Dendritic cell treated with granulocyte-macrophage colony-stimulating factor and Interleukin-4, amounts not matched to agents 40 ng/mL and 50 ng/mL, for 4 days (primary cell): ENCODE data around the gene HPS1.
A peak's percentile ranks its signal among the peaks of the same experiment; 100 is the strongest.

Experiments
- H3K27ac Mint-ChIP-seq: one replicate; pipeline ENCODE4 v1.8.0; 2022; ENCODE audit warnings: mild to moderate bottlenecking, mixed read lengths
- H3K27me3 Mint-ChIP-seq: one replicate; pipeline ENCODE4 v1.8.0; 2022; ENCODE audit warnings: mild to moderate bottlenecking, mixed read lengths
- H3K36me3 Mint-ChIP-seq: one replicate; pipeline ENCODE4 v1.8.0; 2022; ENCODE audit warnings: low read depth, mixed read lengths
- H3K4me1 Mint-ChIP-seq: one replicate; pipeline ENCODE4 v1.8.0; 2022; ENCODE audit warnings: low read depth, mixed read lengths
- H3K4me3 Mint-ChIP-seq: one replicate; pipeline ENCODE4 v1.8.0; 2022; ENCODE audit warnings: mild to moderate bottlenecking, moderate library complexity, mixed read lengths
- H3K9me3 Mint-ChIP-seq: one replicate; pipeline ENCODE4 v1.8.0; 2022; ENCODE audit warnings: mixed read lengths
- intact Hi-C: fragments of 100-400 bp; cut with micrococcal nuclease; formaldehyde crosslinking; loops from one replicate; pipeline ENCODE4 v1.15.0; 2022

HPS1 gene

DNA sequence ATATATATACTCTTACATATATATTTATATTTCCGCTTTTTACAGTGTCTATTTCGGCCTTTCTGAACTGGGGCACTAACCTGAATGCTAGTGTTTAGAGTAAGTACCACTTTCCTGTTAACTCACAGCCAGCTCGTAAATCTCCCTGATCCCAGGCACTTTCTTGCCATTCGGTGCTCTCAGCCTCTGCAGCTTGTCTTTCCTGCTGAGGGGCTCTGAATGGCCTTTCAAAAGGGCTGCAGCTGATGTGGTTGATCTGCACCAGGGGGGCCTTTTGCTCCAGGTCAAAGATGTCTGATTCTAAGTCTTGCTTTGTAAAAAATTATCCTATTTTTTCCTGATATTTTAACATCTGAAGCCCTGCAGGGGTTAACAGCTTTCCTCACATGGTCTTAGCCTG, 25.5 kb upstream of the HPS1 start:
- Mint-ChIP-seq H3K4me3 (no peak overlapping the region), H3K4me1 (peaks cover 18% of the 10 kb centered on the region), H3K27ac (no peak overlapping the region), H3K36me3 (no peaks in the 10 kb centered on the region), H3K27me3 (peaks cover 29% of the 10 kb centered on the region), H3K9me3 (no peaks in the 10 kb centered on the region)
- intact Hi-C loops: no loop called here

DNA sequence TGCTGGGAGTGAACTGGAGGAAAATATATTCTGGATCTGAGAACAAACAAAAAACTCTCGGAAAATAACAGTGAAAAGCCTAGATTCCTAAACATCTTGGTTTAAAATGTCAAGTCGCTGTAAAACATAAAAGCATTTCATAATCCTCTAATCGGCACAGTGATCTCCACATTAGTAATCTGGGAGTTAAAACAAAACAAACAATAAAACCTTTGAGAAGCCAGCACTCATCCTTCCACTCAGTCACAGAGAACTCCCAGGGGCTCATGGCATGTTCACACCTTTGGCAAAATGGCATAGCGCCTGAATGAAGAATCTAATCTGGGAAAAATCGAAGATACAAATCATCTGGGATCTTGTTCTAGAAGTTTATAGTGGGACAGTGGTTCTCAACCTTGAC, 24.1 kb upstream of the HPS1 start:
- H3K27ac Mint-ChIP-seq: no peak overlapping the region
- H3K4me3 Mint-ChIP-seq: no peak overlapping the region
- peaks cover 20% of the 10 kb centered on the region for H3K4me1 Mint-ChIP-seq
- H3K36me3 Mint-ChIP-seq: no peaks in the 10 kb centered on the region
- no peaks in the 10 kb centered on the region for H3K9me3 Mint-ChIP-seq
- intact Hi-C loops: no loop called here
- peaks cover 32% of the 10 kb centered on the region for H3K27me3 Mint-ChIP-seq

DNA sequence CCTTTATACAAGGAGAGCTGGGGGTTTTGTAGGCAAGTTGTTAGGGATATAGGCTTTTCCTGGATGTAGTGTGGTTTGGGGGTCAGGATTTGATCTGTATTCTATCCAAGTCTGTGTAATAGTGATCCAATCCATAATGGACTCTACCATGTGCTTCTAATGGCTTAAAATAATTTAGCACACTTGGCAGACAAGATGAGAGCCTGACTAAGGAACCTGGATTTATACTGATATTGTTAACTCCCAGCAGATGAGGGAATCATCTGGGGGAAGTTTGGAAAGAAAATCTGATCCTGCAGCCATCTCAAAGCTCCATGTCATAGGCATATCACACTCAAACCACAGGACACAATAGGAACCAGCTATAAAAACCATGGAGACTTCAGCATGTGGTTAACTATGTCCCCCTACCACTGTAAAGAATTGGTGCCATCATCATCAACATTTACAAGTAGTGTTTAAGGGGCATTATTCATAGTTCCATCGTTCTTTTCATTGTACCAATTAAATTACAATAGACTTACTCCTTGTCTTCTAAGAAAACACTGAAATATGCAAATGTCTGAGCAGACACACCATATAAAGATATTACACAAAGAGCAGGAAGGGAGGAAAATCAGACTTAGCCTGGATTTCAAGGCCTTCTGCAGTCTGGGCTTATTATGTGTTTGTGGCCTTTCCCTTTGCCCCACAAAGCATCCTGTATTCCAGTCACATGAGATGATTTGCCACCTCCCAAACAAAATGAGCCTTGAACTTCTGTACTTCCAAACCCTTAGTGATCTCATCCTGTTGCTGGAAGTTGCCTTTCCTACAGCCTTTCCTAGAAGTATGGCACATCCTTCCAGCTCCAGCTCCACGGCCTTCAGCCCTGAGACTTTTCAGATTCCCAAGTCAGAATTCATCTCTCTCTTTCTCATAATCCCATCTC, 22.5 kb upstream of the HPS1 start:
- Mint-ChIP-seq H3K4me3 (no peak overlapping the region), H3K27me3 (peaks cover 32% of the 10 kb centered on the region), H3K9me3 (no peaks in the 10 kb centered on the region), H3K36me3 (no peaks in the 10 kb centered on the region), H3K4me1 (peaks cover 13% of the 10 kb centered on the region), H3K27ac (no peak overlapping the region)
- intact Hi-C loops: loop anchor here (5.0 to 10.0 kb wide), 2 partner anchors 323 to 576 kb away; no protein-coding TSS in a partner anchor

DNA sequence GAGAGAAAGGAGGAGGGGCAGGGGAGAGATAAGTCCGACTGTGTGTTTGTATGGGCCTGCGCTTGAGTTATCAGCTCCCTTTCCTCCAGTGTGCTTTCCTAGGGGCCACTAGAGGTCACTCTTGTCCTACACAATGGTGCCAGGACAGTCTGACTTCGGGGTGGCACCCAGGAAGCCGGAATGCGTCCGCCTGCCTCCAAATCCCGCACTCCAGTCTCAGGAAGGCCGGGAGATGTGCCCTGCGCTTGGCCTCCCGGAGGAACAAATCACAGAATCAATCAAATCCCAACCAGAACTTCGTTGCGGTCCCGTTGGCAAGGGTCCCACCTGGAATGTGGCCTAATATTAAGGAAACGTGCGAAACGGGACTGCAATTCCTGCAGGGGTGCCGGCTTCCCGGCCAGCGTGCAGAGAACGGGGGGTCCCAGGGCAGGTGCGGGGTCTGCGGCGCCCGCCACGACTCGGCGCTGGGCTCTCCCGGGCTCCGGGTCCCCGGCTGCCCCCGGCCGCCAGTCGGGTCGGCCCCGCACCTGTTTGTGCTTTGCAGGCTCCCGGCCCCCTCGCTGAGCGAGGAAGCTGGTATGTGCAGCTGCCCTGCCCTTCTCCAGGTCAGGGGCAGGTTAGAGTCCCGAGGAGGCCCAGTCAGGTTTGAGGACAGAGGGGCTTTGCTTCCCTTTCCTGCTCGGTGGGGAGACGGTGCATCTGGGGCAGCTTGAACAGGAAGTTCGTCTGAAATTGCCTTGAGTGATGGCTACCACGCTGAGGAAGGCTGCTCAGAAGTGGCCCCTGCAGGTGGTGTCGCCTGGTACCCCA, 21.0 kb upstream of the HPS1 start:
- no peaks in the 10 kb centered on the region for H3K9me3 Mint-ChIP-seq
- intact Hi-C loops: loop anchor here (1.0 to 10.0 kb wide), 5 partner anchors 197 to 779 kb away; no protein-coding TSS in a partner anchor
- H3K27ac Mint-ChIP-seq: peak overlapping the region; percentile 54
- peaks cover 13% of the 10 kb centered on the region for H3K4me1 Mint-ChIP-seq
- peak overlapping the region; percentile 89 for H3K4me3 Mint-ChIP-seq
- H3K36me3 Mint-ChIP-seq: no peaks in the 10 kb centered on the region
- peaks cover 28% of the 10 kb centered on the region for H3K27me3 Mint-ChIP-seq

DNA sequence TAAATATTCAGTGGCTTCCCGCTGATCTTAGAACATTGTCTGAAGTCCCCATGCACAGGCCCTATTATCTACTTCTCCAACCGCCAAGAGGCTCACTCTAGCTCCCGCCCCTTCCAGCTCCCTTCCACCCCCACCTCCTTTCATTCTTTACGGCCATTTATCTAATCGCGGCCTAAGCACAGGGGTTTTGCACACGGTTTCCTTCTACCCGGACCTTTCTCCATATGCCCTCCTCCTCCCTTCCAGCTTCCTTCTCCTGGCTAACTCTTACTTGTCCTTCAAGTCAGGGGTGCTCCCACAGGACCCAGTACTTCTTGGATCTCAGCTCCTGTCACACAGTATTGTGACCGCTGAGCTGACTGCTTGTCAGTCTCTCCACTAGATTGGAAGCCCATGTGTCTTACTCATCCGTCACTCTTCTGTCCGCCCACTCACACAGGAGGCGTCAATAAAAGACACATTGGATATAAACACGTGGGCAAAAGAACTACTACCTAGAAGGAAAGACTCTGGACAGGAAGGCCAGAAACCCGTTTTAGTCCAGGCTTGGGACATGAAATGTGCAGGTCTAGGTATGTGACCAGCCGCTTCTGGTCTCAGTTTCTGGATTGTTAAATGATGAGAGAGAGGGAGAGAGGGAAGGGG, 20.2 kb upstream of the HPS1 start:
- Mint-ChIP-seq H3K9me3 (no peaks in the 10 kb centered on the region), H3K27ac (peak overlapping the region; percentile 54), H3K4me3 (no peak overlapping the region), H3K4me1 (peaks cover 13% of the 10 kb centered on the region), H3K27me3 (peaks cover 26% of the 10 kb centered on the region), H3K36me3 (no peaks in the 10 kb centered on the region)
- intact Hi-C loops: loop anchor here (1.0 to 10.0 kb wide), 5 partner anchors 197 to 779 kb away; no protein-coding TSS in a partner anchor

DNA sequence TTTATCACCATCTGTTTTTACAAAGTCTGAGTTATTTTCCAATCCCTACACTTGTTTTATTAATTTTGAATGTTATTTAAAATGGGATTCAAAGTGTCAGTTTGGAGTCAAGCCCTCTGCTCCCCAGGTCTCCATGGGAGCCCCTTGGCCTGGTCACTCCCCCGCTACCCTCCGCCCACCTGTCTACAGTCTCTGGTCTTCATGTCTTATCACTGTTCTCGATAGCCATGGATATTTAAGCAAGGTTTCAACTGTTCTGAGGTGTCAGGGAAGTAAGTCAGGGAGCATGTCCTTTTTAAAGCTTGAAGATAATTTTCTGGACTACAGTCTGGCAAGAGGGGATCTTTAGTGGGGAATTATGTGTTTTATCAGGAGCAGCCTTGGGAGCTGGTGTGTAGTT, 19.1 kb upstream of the HPS1 start:
- H3K27ac Mint-ChIP-seq: no peak overlapping the region
- H3K27me3 Mint-ChIP-seq: peaks cover 22% of the 10 kb centered on the region
- H3K4me3 Mint-ChIP-seq: no peak overlapping the region
- no peaks in the 10 kb centered on the region for H3K36me3 Mint-ChIP-seq
- intact Hi-C loops: loop anchor here (2.0 to 10.0 kb wide), 3 partner anchors 326 to 707 kb away; no protein-coding TSS in a partner anchor
- H3K4me1 Mint-ChIP-seq: peaks cover 13% of the 10 kb centered on the region
- H3K9me3 Mint-ChIP-seq: no peaks in the 10 kb centered on the region

DNA sequence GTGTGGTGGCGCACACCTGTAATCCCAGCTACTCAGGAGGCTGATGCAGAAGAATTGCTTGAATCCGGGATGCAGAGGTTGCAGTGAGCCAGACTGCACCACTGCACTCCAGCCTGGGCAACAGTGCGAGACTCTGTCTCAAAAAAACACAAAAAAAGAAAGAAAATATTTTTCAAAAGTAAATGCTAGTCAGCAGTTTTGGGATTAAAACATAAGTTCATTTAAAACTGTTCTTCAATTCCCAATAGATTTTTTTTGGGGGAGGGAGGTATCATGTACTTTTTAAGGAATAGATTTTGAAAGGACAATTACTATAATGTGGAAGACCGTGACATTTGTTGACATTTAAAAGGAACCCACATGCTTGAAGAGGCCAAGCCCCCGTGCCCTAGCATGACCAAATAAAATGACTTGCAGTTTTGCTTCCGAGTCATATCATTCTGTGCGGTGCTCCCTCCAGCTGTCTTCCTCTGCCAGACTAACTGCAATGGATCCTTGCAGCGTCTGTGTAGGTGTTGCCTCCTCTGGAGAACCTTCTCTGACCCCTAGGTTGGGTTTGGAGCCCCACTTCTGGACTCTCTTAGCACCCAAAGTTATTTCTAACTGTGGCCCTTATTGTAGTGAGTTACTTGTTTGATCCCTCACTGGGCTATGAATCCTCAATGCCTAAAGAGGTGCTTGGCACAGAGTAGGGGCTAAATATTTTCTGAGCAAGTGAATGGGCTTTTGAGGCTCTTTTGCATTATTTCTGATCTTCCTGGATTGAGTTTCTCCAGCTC, 17.4 kb upstream of the HPS1 start:
- Mint-ChIP-seq H3K27me3 (peaks cover 17% of the 10 kb centered on the region), H3K27ac (no peak overlapping the region), H3K4me1 (peaks cover 13% of the 10 kb centered on the region), H3K9me3 (no peaks in the 10 kb centered on the region), H3K4me3 (no peak overlapping the region), H3K36me3 (no peaks in the 10 kb centered on the region)
- intact Hi-C loops: loop anchor here (10.0 kb wide), 1 partner anchor 581 kb away; no protein-coding TSS in a partner anchor

DNA sequence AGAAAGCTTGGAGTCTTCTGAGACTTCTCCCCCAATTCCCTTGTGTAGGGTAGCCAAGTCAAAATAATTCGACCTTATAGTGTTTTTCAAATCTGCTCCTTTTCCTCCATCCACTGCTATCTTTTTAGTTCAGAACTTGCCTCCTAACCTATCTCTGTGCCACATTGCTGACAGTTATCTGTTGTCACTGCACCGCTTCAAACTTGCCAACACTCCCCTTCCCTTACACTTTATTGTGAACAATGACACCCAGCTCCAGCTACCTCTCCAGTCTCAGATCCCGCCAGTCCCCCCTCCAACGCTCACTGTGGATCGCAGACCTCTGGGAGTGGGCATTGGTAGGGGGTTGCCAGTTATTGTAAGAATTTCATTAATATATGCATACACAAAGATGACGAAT, 16.3 kb upstream of the HPS1 start:
- H3K27ac Mint-ChIP-seq: no peak overlapping the region
- H3K4me3 Mint-ChIP-seq: no peak overlapping the region
- peaks cover 13% of the 10 kb centered on the region for H3K27me3 Mint-ChIP-seq
- intact Hi-C loops: loop anchor here (10.0 kb wide), 1 partner anchor 582 kb away; no protein-coding TSS in a partner anchor
- H3K36me3 Mint-ChIP-seq: no peaks in the 10 kb centered on the region
- H3K9me3 Mint-ChIP-seq: no peaks in the 10 kb centered on the region
- H3K4me1 Mint-ChIP-seq: peaks cover 14% of the 10 kb centered on the region

DNA sequence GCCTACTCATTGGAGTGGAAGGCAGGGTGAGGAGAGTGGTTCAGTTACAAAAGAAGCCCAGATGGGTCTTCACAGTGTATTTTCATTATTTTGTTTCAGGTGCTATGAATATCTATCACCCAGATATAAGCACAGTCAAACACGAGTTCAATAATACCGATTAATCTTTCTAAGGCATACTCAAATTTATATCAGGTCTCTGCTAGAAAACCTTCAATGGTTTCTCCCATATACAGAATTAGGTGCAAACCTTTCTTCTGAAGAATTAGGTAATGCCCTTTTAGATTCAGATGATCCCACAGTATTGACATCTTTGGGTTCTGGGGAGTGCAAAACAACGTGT, 14.7 kb upstream of the HPS1 start:
- no peak overlapping the region for H3K27ac Mint-ChIP-seq
- H3K36me3 Mint-ChIP-seq: no peaks in the 10 kb centered on the region
- H3K27me3 Mint-ChIP-seq: peaks cover 18% of the 10 kb centered on the region
- no peak overlapping the region for H3K4me3 Mint-ChIP-seq
- intact Hi-C loops: loop anchor here (10.0 kb wide), 1 partner anchor 583 kb away; no protein-coding TSS in a partner anchor
- H3K9me3 Mint-ChIP-seq: no peaks in the 10 kb centered on the region
- H3K4me1 Mint-ChIP-seq: peaks cover 13% of the 10 kb centered on the region

DNA sequence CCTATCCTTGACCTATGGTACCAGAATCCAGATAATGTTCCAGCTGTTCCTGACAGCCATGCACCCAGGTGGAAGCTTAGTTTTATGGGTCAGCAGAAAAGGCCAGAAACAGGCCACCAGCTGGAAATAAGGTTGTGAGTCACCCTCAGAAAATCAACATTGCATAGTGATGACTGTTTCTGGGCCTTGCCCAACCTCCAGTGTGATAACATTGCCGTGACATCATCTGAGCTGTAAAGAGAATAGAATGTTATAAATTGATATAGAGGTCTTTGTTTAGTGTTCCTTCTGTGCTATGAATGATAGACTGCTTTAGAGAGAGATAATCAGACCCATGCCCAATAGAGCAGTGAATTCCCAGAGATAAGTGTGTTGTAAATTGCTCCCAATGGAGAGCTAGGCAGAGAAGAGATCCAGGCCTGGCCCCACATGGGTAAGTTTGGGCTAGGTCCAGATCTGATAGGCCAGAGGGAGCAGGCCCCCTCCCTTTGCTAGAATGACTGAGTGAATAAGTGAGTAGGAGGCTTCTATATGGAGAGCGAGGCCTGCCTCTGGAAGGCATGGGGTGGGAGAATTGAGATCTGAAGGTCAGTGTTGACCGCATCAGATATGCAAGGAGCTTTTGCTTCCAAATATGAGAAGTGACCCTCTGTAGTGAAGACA, 14.2 kb upstream of the HPS1 start:
- Mint-ChIP-seq H3K9me3 (no peaks in the 10 kb centered on the region), H3K27me3 (peaks cover 20% of the 10 kb centered on the region), H3K4me1 (peaks cover 13% of the 10 kb centered on the region), H3K4me3 (no peak overlapping the region), H3K36me3 (no peaks in the 10 kb centered on the region), H3K27ac (no peak overlapping the region)
- intact Hi-C loops: loop anchor here (10.0 kb wide), 1 partner anchor 584 kb away; no protein-coding TSS in a partner anchor

DNA sequence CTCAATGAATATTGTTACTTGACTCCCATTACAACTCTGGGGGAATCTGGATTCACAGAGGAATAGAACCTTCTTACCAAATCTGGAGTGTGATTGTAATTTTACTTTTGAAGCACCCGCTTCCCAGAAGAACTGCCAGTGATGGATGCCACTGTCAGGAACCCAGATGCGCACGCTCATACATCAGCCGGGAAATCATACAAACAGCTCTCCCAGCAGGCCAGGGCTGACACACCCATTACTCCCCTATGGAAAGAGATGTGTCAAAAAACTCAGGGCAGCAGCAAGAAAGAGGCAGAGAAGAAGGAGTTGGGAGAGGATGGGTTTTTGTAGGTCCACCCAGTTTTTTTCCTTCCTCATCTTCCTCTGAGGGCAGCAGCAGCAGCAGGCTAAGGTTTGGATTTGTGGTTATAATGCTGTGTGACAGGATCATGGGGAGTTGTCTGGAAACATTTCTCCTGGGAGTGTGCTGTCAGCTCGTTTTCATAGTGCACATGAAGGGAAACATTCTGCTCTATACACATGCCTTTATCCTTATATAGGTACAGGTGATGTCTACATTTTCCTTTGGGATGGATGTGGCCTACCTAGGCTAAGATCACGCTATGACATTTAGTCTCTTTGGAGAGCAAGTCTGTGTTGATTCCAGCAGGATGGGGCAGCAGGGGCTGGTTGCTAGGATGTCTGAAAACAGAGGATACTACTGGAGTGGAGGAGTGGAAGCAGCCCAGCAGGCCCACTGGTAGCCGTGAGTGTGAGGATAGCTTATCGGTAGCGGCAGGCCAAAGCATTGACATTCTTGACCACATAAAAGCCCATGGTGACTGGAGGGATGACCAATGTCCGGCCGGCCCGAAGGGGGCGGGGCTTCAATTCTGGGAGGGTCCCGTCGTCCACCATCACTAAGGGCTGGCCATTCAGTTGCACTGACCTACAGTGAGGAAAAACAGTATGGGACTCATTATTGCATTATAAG, 12.4 kb upstream of the HPS1 start:
- intact Hi-C loops: no loop called here
- H3K27ac Mint-ChIP-seq: no peak overlapping the region
- H3K4me1 Mint-ChIP-seq: peaks cover 8% of the 10 kb centered on the region
- H3K4me3 Mint-ChIP-seq: no peak overlapping the region
- peaks cover 22% of the 10 kb centered on the region for H3K27me3 Mint-ChIP-seq
- H3K36me3 Mint-ChIP-seq: no peaks in the 10 kb centered on the region
- no peaks in the 10 kb centered on the region for H3K9me3 Mint-ChIP-seq

DNA sequence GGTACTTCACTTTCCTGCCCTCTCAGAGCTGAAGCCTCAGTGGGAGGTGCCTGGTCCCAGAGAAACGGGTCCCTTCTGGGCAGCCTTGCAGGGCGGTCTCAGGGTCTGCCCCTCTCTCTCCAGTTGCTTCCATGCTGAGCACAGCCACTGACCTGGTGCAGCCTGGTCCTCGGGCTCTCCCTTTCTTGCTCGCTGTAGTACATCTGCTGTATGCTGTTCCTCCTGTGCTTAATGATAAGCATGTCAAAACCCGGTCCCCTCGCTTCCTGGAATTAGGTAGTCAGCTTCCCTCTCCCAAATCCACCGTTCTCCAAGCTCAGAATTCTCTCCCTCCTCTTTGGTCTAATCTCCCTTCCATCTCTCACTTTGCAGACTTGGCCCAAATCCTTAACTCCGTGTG, 11.0 kb upstream of the HPS1 start:
- peaks cover 12% of the 10 kb centered on the region for H3K4me1 Mint-ChIP-seq
- H3K9me3 Mint-ChIP-seq: no peaks in the 10 kb centered on the region
- H3K36me3 Mint-ChIP-seq: no peaks in the 10 kb centered on the region
- intact Hi-C loops: no loop called here
- H3K27me3 Mint-ChIP-seq: peaks cover 22% of the 10 kb centered on the region
- H3K4me3 Mint-ChIP-seq: no peak overlapping the region
- no peak overlapping the region for H3K27ac Mint-ChIP-seq
